ENCODE results near the gene UNK.
"Not testable (repeated sequence)": the region's sequence is repeated elsewhere in the genome, so short reads cannot be mapped to it uniquely, and the experiment has no call there.

Gene UNK

GRCh38 chr17:75855310-75856061, 70.9 kb downstream of the UNK start, which contains the start of gene WBP2:
Gene WBP2 (minus strand): TSS chr17:75855335. CDS start chr17:75855297, 38 bp downstream.
- DNase-seq, result peak; percentile 100

DNA sequence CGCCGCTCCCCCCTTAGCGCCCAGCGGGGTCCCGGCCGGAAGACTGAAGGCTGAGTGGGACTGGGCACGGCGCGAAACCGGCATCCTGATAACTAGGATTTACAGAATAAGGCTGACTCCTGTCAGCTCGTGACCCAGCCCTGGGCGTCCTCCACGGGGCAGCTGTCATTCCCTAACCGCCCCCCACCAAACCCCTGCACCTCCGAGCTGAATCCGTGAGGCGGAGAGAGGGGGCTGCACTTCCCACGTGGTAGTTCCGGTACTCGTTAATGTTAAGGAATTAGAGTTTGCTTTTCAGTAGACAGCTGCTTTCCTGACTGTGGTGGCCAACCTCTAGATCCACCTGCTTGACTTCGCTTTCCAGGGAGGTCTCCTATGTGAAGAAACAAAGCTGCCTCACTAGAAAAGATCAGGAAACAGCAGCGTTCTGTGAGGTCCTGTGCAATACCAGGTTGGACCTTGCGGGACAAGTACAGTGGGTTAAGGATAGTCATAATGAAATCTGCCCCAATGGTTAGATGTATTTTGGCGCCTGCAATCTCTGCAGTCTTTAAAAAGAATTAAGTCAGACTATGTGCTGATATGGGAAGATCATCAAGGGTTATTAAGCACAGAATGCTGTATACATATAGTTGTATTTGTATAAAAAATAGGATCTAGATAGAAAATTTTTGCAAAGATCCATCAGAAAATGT, 71.6 kb downstream of the UNK start:
- no peak for DNase-seq

DNA sequence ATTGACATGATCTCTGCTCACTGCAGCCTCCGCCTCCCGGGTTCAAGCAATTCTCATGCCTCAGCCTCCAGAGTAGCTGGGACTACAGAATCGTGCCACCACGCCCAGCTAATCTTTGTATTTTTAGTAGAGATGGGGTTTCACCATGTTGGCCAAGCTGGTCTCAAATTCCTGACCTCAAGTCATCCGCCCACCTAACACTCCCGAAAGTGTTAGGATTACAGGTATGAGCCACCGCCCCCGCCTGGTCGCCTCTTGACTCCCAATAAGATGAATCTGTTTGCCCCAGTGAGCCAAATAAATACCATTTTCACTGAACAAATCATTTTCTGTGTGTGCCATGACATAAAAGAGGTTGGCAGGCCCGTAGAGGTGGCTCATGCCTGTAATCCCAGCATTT, 74.8 kb downstream of the UNK start:
- DNase-seq, result not testable (repeated sequence)

DNA sequence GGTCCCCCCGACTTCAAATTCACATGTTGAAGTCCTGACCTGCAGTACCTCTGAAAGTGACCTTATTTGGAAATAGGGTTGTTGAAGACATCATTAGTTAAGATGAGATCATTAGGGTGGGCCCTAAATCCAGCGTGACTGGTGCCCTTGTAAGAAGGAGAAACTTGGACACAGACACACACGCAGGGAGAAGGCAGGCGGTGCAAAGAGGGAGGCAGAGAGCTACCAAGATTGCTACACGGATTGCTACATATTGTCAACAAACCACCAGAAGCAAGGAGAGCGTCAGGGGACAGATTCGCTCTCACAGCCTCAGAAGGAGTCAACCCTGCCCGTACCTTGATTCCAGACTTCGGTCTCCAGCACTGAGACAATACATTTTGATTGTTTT, 77.3 kb downstream of the UNK start:
- DNase-seq, result no peak

GRCh38 chr17:75864448-75864871, 79.9 kb downstream of the UNK start:
- no peak for DNase-seq

DNA sequence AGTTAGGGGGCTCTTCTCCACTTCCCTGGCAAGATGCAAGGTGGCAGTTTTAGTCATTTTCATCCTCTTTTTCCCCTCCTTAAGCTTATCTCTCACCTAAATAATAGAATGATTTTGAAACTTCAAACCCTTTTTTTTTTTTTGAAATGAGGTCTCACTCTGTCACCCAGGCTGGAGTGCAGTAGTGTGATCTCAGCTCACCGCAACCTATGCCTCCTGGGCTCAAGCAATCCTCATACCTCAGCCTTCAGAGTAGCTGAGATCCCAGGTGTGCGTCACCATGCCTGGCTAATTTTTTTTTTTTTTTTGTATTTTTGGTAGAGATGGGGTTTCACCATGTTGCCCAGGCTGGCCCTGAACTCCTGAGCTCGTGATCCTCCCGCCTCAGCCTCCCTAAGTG, 80.3 kb downstream of the UNK start:
- DNase-seq, result not testable (repeated sequence)

DNA sequence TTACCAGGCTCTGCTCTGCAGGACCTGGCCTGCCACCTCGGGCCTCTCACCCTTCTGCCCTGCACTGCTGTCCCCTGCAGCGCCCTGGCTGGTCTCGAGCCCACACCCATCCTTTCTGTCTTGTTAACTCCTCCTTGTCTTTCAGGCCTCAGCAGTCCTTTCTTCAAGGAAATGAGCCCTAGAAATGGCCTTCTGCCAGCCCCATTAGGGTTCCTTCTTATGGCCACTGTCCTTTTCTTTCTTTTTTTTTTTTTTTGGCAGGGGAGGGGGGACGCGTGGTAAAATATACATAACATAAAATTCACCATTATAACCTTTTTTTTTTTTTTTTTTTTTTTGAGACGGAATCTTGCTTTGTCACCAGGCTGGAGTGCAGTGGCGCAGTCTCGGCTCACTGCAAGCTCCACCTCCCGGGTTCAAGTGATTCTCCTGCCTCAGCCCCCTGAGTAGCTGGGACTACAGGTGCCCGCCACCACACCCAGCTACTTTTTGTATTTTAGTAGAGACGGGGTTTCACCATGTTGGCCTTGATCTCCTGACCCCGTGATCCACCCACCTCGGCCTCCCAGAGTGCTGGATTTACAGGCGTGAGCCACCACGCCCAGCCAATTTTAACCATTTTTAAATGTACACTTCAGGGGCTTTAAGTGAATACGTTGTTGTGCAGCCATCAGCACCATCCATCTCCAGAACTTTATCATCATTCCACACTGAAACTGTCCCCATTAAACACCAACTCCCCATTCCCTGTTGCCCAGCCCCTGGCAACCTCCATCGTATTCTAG, 81.0 kb downstream of the UNK start:
- not testable (repeated sequence) for DNase-seq

GRCh38 chr17:75868730-75869281, 84.2 kb downstream of the UNK start:
- DNase-seq, result not testable (repeated sequence)

- DNase-seq, result no peak
These were observed 84.9 kb downstream of the UNK start for GRCh38 chr17:75869282-75870141.

DNA sequence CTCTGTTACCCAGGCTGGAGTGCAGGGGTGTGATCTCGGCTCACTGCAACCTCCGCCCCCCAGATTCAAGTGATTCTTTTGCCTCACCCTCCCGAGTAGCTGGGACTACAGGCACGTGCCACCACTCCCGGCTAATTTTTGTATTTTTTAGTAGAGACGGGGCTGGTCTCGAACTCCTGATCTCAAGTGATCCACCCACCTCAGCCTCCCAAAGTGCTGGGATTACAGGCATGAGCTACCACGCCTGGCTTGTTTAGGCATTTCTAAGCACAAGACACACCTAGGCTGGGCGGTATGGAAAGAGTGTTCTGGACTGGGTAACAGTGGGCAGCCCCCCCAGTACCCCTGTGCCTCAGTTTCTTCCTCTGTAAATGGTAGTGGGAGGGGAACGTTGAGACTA, 85.6 kb downstream of the UNK start:
- not testable (repeated sequence) for DNase-seq

- no peak for DNase-seq
These were observed 88.1 kb downstream of the UNK start for GRCh38 chr17:75872434-75873351.

DNA sequence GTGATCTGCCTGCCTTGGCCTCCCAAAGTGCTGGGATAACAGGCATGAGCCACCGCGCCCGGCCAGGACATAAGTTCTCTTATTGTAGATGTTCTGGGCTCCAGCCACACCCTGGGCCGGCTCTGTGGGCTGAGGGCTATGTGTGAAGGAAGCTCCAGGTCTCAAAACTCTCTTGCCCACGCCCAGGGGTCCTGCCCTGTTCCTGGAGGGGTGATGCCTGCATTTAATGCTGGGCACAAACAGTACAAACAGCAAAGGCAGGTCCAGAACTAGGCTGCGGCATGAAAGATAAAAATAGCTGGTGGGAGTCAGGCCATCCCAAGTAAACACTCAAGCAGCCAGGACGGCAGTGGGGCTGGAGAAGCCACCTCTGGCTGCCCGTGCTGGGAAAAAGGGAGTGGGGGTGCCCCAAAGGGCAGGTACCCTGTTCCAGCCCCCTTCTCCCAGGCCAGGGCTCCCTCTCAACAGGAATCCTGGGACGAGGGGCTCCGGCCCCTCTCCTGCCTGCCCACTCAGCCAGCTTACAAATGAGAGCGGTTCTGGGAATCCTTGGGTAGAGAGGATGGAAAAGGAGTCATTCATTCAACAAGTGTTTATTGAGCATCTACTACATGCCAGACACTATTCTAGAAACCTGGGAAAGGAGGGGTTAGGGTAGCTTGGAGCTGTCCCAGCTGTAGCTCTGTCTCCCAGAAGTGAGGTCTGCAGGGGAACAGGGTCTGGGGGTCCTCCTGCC, 89.1 kb downstream of the UNK start:
- no peak for DNase-seq

DNA sequence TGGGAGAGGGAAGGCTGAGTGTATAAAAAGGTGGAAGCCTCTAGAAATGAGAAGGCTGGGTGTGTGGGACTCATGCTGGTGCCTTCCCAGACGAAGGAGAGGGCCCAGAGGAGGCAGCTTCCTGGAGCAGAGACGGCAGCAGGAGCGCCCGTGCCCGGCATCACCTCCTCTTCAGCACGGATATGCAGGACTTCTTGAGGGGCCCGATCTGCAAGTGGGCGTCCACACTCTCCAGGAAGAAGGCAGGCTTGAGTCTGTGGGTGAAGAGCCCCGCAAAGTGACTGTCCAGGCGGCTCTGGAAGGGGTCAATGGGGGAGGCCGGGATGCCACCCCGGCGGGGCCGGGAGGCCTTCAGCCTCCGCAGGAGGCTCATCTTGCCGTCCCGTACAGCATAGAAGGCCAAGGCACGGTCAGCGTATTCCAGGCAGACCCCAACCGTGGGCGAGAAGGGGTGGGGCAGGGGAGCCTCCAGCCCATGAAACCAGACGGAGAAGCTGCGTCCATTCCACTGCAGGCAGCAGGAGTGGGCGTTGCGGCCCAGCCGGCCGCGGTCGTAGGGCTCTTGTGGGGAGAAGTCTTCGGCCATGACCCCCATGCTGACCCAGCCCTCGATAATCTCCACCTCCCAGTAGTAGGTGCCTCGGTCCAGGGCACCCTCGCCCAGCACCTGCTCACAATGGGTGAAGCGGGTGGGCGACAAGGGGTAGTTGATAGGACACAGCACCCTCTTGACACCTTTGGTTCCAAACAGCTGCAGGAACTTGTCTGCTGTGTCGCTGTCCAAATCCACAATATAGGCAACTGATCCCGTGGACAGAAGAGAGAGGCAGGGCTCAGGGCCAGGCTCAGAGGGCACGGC, 89.9 kb downstream of the UNK start:
- no peak for DNase-seq
